Fibroblast of skin of back (primary cell): ENCODE results near the gene SLC49A3.
A peak's percentile ranks its signal among the peaks of the same experiment; 100 is the strongest.
"Not testable (repeated sequence)": the region's sequence is repeated elsewhere in the genome, so short reads cannot be mapped to it uniquely, and the experiment has no call there.

Source experiments
- DNase-seq: peaks from one replicate; pipeline ENCODE4 v3.0.0-alpha.2; 2013

Gene SLC49A3

DNA sequence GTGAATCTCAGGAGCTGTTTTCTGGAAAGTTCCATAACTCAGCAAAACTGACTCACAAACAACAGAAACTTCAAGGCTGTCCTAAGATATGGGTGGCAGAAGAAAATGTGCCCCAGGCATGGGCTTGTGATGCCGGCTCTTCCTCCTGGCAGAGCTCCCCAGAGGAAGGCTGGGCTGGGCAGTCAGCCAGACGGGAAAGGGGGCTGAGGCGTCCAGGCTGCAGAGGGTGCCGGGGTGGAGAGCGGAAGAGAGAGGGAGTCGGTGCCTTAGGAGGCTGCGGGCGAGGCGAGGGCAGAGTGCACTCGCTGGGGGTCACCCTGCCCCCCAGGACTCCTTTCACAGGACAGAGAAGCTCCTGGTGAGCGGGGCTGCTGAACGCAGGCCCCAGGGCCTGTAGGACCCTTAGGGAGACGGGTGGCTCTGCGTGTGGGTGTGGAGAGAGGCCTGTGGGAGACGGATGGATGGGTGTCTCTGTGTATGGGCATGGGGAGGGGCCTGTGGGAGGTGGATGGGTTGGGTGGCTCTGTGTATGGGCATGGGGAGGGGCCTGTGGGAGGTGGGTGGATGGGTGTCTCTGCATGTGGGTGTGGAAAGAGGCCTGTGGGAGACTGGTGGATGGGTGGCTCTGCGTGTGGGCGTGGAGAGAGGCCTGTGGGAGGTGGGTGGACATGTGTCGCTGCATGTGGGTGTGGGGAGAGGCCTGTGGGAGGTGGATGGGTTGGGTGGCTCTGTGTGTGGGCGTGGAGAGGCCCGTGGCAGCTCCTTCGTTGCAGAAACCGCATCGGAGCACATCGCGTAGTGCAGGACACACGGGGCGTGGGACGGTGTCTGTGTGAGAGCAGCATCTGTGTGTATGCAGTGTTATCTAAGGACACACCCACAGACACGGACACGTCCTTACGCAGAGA, 32.6 kb upstream of the SLC49A3 start:
- peak; percentile 73 for DNase-seq

- DNase-seq, result no peak
Measured at GRCh38 chr4:720111-720860, 31.3 kb upstream of the SLC49A3 start.

- DNase-seq, result no peak
Measured at GRCh38 chr4:718460-718859, 29.5 kb upstream of the SLC49A3 start.

- no peak for DNase-seq
Measured at GRCh38 chr4:717601-718320, 28.8 kb upstream of the SLC49A3 start.

DNA sequence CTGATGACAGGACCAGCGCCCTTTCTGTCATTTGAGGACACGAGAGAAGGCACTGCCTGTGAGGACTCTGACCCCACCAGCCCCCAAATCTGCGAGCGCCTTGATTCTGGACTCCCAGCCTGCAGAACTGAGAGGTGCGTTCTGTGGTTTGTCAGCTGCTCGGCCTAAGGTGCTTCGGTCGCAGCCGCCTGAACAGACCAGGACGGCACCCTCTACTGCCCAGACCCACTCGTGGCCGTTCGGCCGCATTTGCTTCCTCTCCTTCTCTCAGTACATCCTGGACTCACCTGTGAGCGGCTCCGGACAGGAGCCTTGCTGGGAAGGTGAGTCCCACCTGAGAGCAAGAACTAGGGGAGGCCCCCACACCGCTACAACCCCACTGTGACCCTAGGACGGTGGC, 25.1 kb upstream of the SLC49A3 start:
- no peak for DNase-seq

DNA sequence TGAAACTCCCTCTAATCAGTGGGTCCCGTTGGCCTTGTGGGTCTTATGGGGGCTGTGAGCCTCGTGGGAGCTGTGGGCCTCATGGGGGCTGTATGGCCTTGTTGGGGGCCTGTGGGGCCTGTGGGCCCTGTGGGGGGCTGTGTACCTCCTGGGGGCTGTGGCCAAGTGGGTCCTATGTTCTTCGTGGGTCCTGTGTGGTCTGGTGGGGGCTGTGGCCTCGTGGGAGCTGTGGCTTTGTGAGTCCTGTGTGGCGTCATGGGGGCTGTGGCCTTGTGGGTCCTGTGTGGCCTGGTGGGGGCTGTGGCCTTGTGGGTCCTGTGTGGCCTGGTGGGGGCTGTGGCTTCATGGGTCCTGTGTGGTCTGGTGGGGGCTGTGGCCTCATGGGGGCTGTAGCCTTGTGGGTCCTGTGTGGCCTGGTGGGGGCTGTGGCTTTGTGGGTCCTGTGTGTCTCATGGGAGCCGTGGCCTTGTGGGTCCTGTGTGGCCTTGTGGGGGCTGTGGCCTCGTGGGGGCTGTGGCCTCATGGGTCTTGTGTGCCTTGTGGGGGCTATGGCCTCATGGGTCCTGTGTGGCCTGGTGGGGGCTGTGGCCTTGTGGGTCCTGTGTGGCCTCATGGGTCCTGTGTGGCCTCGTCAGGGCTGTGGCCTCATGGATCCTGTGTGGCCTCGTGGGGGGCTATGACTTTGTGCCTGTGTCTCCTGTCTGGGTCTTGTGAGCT, 24.1 kb upstream of the SLC49A3 start:
- DNase-seq, result no peak

DNA sequence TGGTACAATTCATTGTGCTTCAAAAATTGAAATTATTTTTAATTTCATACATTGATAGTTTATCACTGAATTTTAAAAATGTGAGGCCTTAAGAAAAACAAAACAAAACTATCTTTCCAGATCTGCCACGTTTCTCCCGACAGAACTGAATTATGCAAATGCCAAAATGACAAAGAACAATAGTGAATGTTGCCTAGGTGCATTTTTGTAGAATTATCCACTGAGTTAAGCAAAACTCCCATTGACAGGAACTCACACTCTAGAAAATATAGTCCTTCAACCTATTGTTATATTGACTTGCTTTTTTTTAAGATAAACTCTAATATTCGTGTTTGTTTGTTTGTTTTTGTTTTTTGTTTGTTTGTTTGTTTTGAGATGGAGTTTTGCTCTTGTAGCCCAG, 23.1 kb upstream of the SLC49A3 start:
- no peak for DNase-seq

- DNase-seq, result no peak
Measured at GRCh38 chr4:710916-711315, 22.0 kb upstream of the SLC49A3 start.

GRCh38 chr4:710116-710515, 21.2 kb upstream of the SLC49A3 start:
- no peak for DNase-seq

DNA sequence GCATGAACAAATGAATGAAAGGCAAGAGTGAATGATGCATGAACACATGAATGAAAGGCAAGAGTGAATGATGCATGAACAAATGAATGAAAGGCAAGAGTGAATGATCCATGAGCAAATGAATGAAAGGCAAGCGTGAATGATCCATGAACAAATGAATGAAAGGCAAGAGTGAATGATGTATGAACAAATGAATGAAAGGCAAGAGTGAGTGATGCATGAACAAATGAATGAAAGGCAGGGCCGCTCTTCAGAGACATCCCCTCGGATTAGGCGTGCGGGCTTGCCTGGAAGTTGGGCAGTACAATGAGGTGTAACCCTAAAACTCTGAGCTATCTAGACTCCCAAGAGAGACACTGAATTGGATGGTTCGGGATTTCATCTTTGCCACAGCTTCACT, 20.4 kb upstream of the SLC49A3 start:
- DNase-seq, result no peak

DNA sequence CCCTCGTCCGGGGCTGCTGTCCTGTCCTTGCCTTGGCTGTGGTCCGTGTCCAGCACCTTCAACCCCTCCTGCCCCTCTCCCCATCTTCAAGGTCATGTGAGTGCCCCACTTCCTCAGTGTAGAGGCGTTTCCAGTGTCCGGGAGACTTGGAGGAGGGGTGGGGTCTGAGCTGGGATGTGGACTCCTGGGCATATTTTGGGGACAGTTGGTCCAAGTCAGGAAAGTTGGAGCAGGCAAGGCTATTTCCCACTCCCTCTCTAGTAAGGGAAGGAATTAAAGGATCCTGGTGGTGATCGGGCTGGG, 19.6 kb upstream of the SLC49A3 start:
- no peak for DNase-seq

DNA sequence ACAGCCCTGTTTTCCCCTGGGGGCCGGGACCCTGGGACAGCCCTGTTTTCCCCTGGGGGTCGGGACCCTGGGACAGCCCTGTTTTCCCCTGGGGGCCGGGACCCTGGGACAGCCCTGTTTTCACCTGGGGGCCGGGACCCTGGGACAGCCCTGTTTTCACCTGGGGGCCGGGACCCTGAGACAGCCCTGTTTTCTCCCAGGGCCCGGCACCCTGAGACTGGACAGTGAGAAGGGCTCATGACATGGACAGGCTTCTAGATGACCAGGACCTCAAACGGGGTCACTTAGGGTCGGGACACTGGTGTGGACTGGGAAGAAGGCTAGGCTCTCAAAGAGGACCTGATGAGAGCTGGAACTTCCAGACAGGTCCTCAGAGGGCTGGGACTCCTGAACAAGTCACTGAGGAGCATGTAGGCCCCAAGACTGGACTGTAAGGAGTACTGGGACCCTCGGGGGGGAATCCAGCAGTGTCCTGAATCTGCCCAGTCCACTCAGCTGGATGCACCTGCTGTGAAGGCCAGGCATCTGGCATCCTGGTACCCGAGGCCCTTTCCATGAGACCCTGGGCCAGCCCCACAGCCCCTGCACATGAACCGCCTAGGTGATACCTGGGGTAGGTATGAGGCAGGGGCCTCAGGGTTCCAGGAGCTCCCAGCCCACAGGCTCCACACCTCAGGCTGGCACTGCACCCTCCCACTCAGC, 19.1 kb upstream of the SLC49A3 start:
- DNase-seq, result no peak

GRCh38 chr4:706834-707598, 18.1 kb upstream of the SLC49A3 start:
- DNase-seq, result no peak

DNA sequence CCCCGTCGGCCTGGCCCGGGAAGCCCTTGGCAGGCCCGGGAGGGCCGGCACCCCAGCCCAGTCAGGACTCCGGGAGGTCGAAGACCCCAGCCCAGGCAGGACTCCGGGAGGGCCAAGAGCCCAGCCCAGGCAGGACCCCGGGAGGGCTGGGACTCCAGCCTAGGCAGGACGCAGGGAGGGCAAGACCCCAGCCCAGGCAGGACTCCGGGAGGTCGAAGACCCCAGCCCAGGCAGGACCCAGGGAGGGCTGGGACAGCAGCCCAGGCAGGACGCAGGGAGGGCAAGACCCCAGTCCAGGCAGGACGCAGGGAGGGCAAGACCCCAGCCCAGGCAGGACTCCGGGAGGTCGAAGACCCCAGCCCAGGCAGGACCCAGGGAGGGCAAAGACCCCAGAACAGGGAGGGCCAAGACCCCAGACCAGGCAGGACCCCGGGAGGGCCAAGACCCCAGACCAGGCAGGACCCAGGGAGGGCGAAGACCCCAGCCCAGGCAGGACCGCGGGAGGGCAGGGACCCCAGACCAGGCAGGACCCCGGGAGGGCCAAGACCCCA, 17.2 kb upstream of the SLC49A3 start:
- DNase-seq, result not testable (repeated sequence)

- peak; percentile 92 for DNase-seq
Measured at GRCh38 chr4:705278-706082, 16.5 kb upstream of the SLC49A3 start, which contains the start of gene PCGF3. PCGF3 (plus strand) TSS chr4:705832; CDS start chr4:733681, 27,849 bp downstream.

GRCh38 chr4:704971-705277, 16.0 kb upstream of the SLC49A3 start:
- DNase-seq, result no peak

- no peak for DNase-seq
Measured at GRCh38 chr4:704198-704891, 15.4 kb upstream of the SLC49A3 start.

DNA sequence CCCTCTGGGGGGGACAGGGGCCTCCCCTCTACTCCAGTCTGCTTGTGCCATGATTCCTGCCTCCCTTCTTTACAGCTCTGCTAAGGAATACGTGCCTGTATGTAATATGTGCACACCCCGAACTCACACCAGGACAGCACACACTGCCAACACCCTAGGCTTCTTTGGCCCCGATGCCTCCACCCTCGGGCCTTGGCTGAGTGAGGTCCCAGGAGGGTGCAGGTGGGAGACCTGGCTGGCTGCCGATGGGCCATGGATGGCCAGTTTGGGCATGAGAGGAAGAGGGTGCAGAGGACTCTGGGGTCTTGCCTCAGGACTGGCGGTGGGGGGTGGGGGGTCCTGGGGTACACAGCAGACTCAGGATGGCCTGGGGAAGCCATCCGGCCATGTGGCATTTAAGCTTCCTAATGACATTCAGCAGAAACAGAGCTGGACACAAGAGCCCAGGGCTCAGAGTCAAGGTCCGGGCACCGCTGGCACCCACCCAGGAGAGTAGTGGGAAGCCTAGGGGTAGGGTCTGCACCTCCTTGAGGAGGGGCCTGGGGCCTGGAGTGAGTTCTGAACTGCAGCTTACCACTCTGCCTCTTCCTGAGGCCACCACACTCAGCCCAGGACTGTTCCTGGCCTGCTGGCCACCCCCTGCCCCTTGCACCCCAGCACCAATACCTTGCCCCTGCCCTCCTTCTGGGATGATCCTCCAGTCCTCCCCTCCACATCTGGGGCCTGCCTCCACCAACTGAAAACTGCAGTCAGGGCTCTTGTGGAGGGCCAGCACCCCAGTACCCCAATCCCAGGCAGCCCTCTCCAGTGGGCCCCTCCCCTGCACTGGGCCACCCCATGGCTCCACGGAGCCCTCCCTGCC, 14.6 kb upstream of the SLC49A3 start:
- no peak for DNase-seq
